NCI-H524 (cell line): Measurements from ENCODE around the gene MMP10.

Experiments
- DNase-seq, 2 experiments: peaks; one replicate each; lab custom pipeline; 2025; lab: John Stamatoyannopoulos, UW

MMP10 gene

GRCh38 chr11:102729849-102730815, 50.3 kb downstream of the MMP10 start:
- DNase-seq = no peak

- DNase-seq = no peak
Observed at GRCh38 chr11:102727890-102728289, 52.5 kb downstream of the MMP10 start.

GRCh38 chr11:102724904-102725500, 55.4 kb downstream of the MMP10 start, which contains the start of gene MMP8:
TSS of gene MMP8 (minus strand) at chr11:102724954. CDS start at chr11:102724855, 99 bp downstream.
- DNase-seq = no peak

GRCh38 chr11:102722821-102723220, 57.6 kb downstream of the MMP10 start:
- no peak for DNase-seq
